ENCODE results near the gene MPPED1. TPM values are rescaled to one million over a fixed set of nuclear protein-coding genes. Genes with fewer than 3 reads are reported as not detected.

The MPPED1 gene
- total RNA-seq, 1 experiment from 2014 or later = not detected

- DNase-seq = no peak
- Mint-ChIP-seq H3K4me1 (ENCODE audit: low read depth, unreplicated experiment) (no peaks in the 10 kb centered on the region), H3K36me3 (ENCODE audit: insufficient read depth, unreplicated experiment) (no peaks in the 10 kb centered on the region), H3K4me3 (ENCODE audit: low read depth, unreplicated experiment) (no peak overlapping the region), H3K9me3 (ENCODE audit: low read depth, unreplicated experiment) (no peaks in the 10 kb centered on the region), H3K27me3 (ENCODE audit: unreplicated experiment) (peaks cover 70% of the 10 kb centered on the region), H3K27ac (ENCODE audit: unreplicated experiment) (no peak overlapping the region)
- BruUV-seq (replicated peaks) = no TSS peak
- TF ChIP-seq CTCF (IDR thresholded peaks at IDR 0.05; ENCODE audit: unreplicated experiment) = no peak
- CTCF ChIA-PET = no interaction called here
- intact Hi-C loops (cut with micrococcal nuclease; ENCODE audit: unreplicated experiment) = no loop called here
Observed at GRCh38 chr22:43449205-43449830, 37.5 kb downstream of the MPPED1 start.

GRCh38 chr22:43449831-43450225 is 38.0 kb downstream of the MPPED1 start:
- no peak for DNase-seq
- H3K9me3 Mint-ChIP-seq (ENCODE audit: low read depth, unreplicated experiment) = no peaks in the 10 kb centered on the region

GRCh38 chr22:43451371-43452050 is 39.7 kb downstream of the MPPED1 start:
- intact Hi-C loops (cut with micrococcal nuclease; ENCODE audit: unreplicated experiment) = no loop called here
- no peak for TF ChIP-seq CTCF (IDR thresholded peaks at IDR 0.05; ENCODE audit: unreplicated experiment)
- no peak for DNase-seq
- CTCF ChIA-PET = no interaction called here
- Mint-ChIP-seq H3K36me3 (ENCODE audit: insufficient read depth, unreplicated experiment) (no peaks in the 10 kb centered on the region), H3K4me3 (ENCODE audit: low read depth, unreplicated experiment) (no peak overlapping the region), H3K27ac (ENCODE audit: unreplicated experiment) (no peak overlapping the region), H3K9me3 (ENCODE audit: low read depth, unreplicated experiment) (no peaks in the 10 kb centered on the region), H3K4me1 (ENCODE audit: low read depth, unreplicated experiment) (no peaks in the 10 kb centered on the region), H3K27me3 (ENCODE audit: unreplicated experiment) (peaks cover 82% of the 10 kb centered on the region)
- BruUV-seq (replicated peaks) = no TSS peak

More at GRCh38 chr22:43449831-43450225, 38.0 kb downstream of the MPPED1 start:
- Mint-ChIP-seq H3K27me3 (ENCODE audit: unreplicated experiment) (peaks cover 75% of the 10 kb centered on the region), H3K4me1 (ENCODE audit: low read depth, unreplicated experiment) (no peaks in the 10 kb centered on the region), H3K27ac (ENCODE audit: unreplicated experiment) (no peak overlapping the region), H3K4me3 (ENCODE audit: low read depth, unreplicated experiment) (no peak overlapping the region), H3K36me3 (ENCODE audit: insufficient read depth, unreplicated experiment) (no peaks in the 10 kb centered on the region)
- TF ChIP-seq CTCF (IDR thresholded peaks at IDR 0.05; ENCODE audit: unreplicated experiment) = no peak
- CTCF ChIA-PET = no interaction called here
- no TSS peak for BruUV-seq (replicated peaks)
- intact Hi-C loops (cut with micrococcal nuclease; ENCODE audit: unreplicated experiment) = no loop called here

- Mint-ChIP-seq H3K4me1 (ENCODE audit: low read depth, unreplicated experiment) (no peaks in the 10 kb centered on the region), H3K36me3 (ENCODE audit: insufficient read depth, unreplicated experiment) (no peaks in the 10 kb centered on the region), H3K27me3 (ENCODE audit: unreplicated experiment) (peaks cover 91% of the 10 kb centered on the region), H3K4me3 (ENCODE audit: low read depth, unreplicated experiment) (no peak overlapping the region), H3K27ac (ENCODE audit: unreplicated experiment) (no peak overlapping the region), H3K9me3 (ENCODE audit: low read depth, unreplicated experiment) (no peaks in the 10 kb centered on the region)
- TF ChIP-seq CTCF (IDR thresholded peaks at IDR 0.05; ENCODE audit: unreplicated experiment) = no peak
- no TSS peak for BruUV-seq (replicated peaks)
- intact Hi-C loops (cut with micrococcal nuclease; ENCODE audit: unreplicated experiment) = no loop called here
- CTCF ChIA-PET = no interaction called here
- no peak for DNase-seq
Observed at GRCh38 chr22:43455846-43456245, 44.0 kb downstream of the MPPED1 start.

Measured in Calu3 (cell line).